Measurements from ENCODE around the gene FBXO48. TPM values are rescaled to one million over a fixed set of nuclear protein-coding genes. Genes with fewer than 3 reads are reported as not detected.

Gene FBXO48
- polyA plus RNA-seq, 1 of the 3 experiments (the other 2 are of a cell fraction) = 0.30 TPM

- H3F3A ChIP-seq (replicated peaks; ENCODE audit: insufficient read depth) = no peaks in the 10 kb centered on the region
- no peak overlapping the region for H3K9ac ChIP-seq
- no peak overlapping the region for H3K4me2 ChIP-seq
- ChIA-PET POLR2A (no interaction called here), CTCF (no interaction called here)
- H3K27me3 ChIP-seq (ENCODE audit: insufficient read depth) = no peaks in the 10 kb centered on the region
- no peaks in the 10 kb centered on the region for H4K20me1 ChIP-seq (ENCODE audit: insufficient read depth)
- H3K4me3 ChIP-seq (ENCODE audit: low read depth in 2 of 2, low read length in 1 of 2) = no peak overlapping the region
- no peaks in the 10 kb centered on the region for H3K4me1 ChIP-seq (ENCODE audit: control insufficient read depth in 1 of 2, insufficient read depth in 2 of 2, low read depth in 1 of 2, low read length in 1 of 2)
- TF ChIP-seq SMC3 (IDR thresholded peaks at IDR 0.05; ENCODE audit: low read depth, low read length) = no peak
- TF ChIP-seq TCF12 (IDR thresholded peaks at IDR 0.05) = no peak
- TF ChIP-seq USF1 (IDR thresholded peaks at IDR 0.05; ENCODE audit: borderline replicate concordance, low read depth) = no peak
- no peak for TF ChIP-seq POLR2AphosphoS5 (IDR thresholded peaks at IDR 0.05; ENCODE audit: low read depth, low read length)
- no peak for TF ChIP-seq MXI1 (IDR thresholded peaks at IDR 0.05; ENCODE audit: low read depth, low read length)
- no peak for TF ChIP-seq NFIC (IDR thresholded peaks at IDR 0.05; ENCODE audit: borderline replicate concordance)
- no peak for TF ChIP-seq CHD2 (IDR thresholded peaks at IDR 0.05; ENCODE audit: low read length, partially characterized antibody)
- TF ChIP-seq RXRA (IDR thresholded peaks at IDR 0.05; ENCODE audit: borderline replicate concordance, low read depth) = no peak
- TF ChIP-seq EP300 (IDR thresholded peaks at IDR 0.05; ENCODE audit: borderline replicate concordance in 1 of 2, low read depth in 1 of 2, low read length in 1 of 2) = no peak
- no peak for TF ChIP-seq FOXJ3 (CRISPR knock-in tag; IDR thresholded peaks at IDR 0.05)
- TF ChIP-seq RFX5 (IDR thresholded peaks at IDR 0.05; ENCODE audit: low read length) = no peak
- no peak for TF ChIP-seq EZH2phosphoT487 (IDR thresholded peaks at IDR 0.05; ENCODE audit: borderline replicate concordance, low read depth)
- no peak for TF ChIP-seq IRF3 (IDR thresholded peaks at IDR 0.05; ENCODE audit: low read depth, low read length)
- TF ChIP-seq, protein P1, sequence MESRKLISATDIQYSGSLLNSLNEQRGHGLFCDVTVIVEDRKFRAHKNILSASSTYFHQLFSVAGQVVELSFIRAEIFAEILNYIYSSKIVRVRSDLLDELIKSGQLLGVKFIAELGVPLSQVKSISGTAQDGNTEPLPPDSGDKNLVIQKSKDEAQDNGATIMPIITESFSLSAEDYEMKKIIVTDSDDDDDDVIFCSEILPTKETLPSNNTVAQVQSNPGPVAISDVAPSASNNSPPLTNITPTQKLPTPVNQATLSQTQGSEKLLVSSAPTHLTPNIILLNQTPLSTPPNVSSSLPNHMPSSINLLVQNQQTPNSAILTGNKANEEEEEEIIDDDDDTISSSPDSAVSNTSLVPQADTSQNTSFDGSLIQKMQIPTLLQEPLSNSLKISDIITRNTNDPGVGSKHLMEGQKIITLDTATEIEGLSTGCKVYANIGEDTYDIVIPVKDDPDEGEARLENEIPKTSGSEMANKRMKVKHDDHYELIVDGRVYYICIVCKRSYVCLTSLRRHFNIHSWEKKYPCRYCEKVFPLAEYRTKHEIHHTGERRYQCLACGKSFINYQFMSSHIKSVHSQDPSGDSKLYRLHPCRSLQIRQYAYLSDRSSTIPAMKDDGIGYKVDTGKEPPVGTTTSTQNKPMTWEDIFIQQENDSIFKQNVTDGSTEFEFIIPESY (IDR thresholded peaks at IDR 0.05; ENCODE audit: borderline replicate concordance, low read depth) = no peak
- TF ChIP-seq GATA2 (CRISPR knock-in tag; IDR thresholded peaks at IDR 0.05) = no peak
- TF ChIP-seq RAD21 (IDR thresholded peaks at IDR 0.05; ENCODE audit: low read length) = no peak
- no peaks in the 10 kb centered on the region for H3K9me2 ChIP-seq
- DNase-seq = no peak
- 0% methylated on average over 2 of the region's 2 CpGs for WGBS (ENCODE audit: low lambda C conversion rate)
- H3K36me3 ChIP-seq (replicated peaks in 1 of 2; ENCODE audit: control insufficient read depth in 1 of 2, insufficient read depth in 2 of 2, low read length in 1 of 2) = no peaks in the 10 kb centered on the region
- H3K9me3 ChIP-seq = no peaks in the 10 kb centered on the region
- no peak overlapping the region for H3K27ac ChIP-seq (ENCODE audit: low read depth in 2 of 2, low read length in 1 of 2)
- no peak overlapping the region for H2AFZ ChIP-seq (ENCODE audit: low read depth)
- no peaks in the 10 kb centered on the region for H3K79me2 ChIP-seq (ENCODE audit: insufficient read depth)
Observed at GRCh38 chr2:68423966-68424650, 43.0 kb downstream of the FBXO48 start.

Measured in SK-N-SH (cell line).